C4-2B (cell line): ENCODE measurements around the gene SPHKAP.
"Not testable (repeated sequence)": the region's sequence is repeated elsewhere in the genome, so short reads cannot be mapped to it uniquely, and the experiment has no call there.

Source experiments
- H3K27ac ChIP-seq: fragments of 450-650 bp; 2 replicates; pipeline ENCODE4 v1.5.1; 2017
- CTCF ChIP-seq: fragments of 450-650 bp; conservative IDR thresholded peaks from 2 replicates; pipeline ENCODE4 v1.5.1; 2017; ENCODE audit warnings: mild to moderate bottlenecking
- ZFX ChIP-seq: fragments of 450-650 bp; IDR thresholded peaks from 2 replicates; pipeline ENCODE4 v1.6.1; 2017

The SPHKAP gene

DNA sequence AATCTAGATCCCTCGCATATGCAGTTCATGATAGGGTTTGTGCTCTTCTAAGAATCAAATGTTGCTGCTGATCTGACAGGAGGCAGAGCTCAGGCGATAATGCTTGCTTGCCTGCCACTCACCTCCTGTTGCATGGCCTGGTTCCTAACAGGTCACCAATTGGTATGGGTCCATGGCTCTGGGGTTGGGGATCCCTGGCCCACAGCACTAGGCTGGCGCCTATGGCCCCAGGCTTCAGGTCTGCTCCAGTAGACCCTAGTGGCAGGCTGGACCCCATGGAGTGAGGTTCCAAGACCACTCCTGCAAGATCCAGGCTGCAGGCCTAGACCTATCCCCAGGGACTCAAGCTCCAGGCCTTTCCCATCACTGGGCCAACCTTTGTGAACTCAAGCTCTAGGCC, 102.3 kb downstream of the SPHKAP start:
- TF ChIP-seq ZFX (no peak), CTCF (no peak)

GRCh38 chr2:228076695-228077094, 104.8 kb downstream of the SPHKAP start:
- not testable (repeated sequence) for H3K27ac ChIP-seq

More for the DNA sequence above, 102.3 kb downstream of the SPHKAP start:
- H3K27ac ChIP-seq = no peak overlapping the region

DNA sequence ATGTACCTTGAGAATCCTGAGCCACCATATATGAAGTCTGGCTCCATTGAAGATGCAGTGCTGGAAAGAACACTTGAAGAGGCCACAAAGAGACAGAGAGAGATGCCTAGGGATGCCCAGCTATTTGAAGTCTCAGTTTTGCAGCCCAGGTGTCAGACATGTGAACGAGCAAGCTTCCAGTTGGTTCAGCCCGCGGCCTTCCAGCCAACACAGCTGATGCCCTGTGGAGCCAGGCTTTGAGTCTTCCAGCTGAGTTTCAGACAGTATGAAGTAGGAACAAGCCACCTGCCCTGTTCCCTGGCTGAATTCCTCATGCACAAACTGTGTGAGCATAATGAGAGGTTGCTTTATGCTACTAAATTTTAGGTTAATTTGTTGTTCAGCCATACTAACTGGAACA, 108.8 kb downstream of the SPHKAP start:
- no peak overlapping the region for H3K27ac ChIP-seq
- no peak for TF ChIP-seq CTCF

GRCh38 chr2:228067309-228067708, 114.2 kb downstream of the SPHKAP start:
- no peak overlapping the region for H3K27ac ChIP-seq
- no peak for TF ChIP-seq CTCF
- no peak for TF ChIP-seq ZFX

- no peak overlapping the region for H3K27ac ChIP-seq
- TF ChIP-seq ZFX (no peak), CTCF (no peak)
Observed at GRCh38 chr2:228066126-228066798, 115.2 kb downstream of the SPHKAP start.

DNA sequence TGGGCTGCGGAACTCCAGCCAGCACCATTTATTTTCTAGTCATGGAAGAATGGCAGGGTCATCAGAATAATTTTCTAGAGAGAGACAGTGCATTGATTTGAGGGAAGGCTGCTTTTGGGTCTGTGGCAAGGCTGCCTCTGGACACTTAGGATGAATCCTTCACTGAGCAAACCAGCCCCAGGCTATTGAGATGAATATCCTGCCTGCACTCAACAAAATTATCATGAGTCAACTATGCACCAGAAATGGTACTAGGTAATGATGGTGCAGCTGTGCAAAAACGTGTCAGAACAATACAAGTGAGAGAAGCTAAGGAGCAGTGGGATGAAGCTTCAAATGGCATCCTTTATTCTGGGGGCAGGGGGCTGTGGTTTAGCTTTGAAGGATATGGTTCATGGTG, 115.8 kb downstream of the SPHKAP start:
- H3K27ac ChIP-seq = no peak overlapping the region
- TF ChIP-seq ZFX (no peak), CTCF (no peak)

GRCh38 chr2:228064796-228065315, 116.6 kb downstream of the SPHKAP start:
- no peak for TF ChIP-seq ZFX
- TF ChIP-seq CTCF = no peak
- H3K27ac ChIP-seq = no peak overlapping the region

- no peak for TF ChIP-seq CTCF
- no peak for TF ChIP-seq ZFX
- H3K27ac ChIP-seq = no peak overlapping the region
Observed at GRCh38 chr2:228064024-228064423, 117.5 kb downstream of the SPHKAP start.
